PC-9 (cell line): Measurements from ENCODE around the gene RNF144A.

ENCODE experiments used
- CTCF ChIP-seq: fragments of 200-600 bp; sonication (generic); conservative IDR thresholded peaks from 2 replicates; pipeline ENCODE4 v1.6.1; 2017; ENCODE audit warnings: mixed run types, antibody characterized with exemption, mild to moderate bottlenecking, moderate library complexity
- EZH2 ChIP-seq: fragments of 200-600 bp; sonication (generic); IDR thresholded peaks from 2 replicates; pipeline ENCODE4 v1.8.0; 2017; ENCODE audit warnings: antibody characterized with exemption, low read depth

- TF ChIP-seq CTCF (no peak), EZH2 (no peak)
These were observed 158.6 kb downstream of the RNF144A start for GRCh38 chr2:7075834-7076233.
